ENCODE measurements around the gene TES. TPM values are rescaled to one million over a fixed set of nuclear protein-coding genes. Genes with fewer than 3 reads are reported as not detected.

TES gene
- total RNA-seq, 4 donors from 2014 or later, result 77.4 to 119 (median 115) TPM

DNA sequence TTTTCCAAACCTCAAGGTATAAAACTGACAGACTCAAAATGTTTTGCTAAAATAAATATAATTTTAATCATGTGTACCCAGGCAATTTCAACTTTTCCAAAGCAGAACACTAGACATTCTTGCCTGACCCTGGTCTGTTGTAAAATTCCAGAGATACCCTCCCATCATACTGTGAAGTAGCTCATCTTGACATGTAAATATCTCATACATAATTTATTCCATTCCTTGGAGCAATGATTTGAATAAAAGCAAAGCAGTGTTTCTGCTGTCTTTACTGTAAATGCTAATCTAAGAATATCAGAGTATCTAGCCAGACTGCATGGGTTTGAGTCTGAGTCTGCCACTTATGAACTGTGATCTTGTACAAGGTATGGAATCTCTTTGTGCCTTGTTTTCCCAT, 68.9 kb downstream of the TES start:
- H3K4me1 ChIP-seq, result no peaks in the 10 kb centered on the region
- no peak for DNase-seq
- intact Hi-C loops (cut with DNase I; ENCODE audit: low total_unique reads), result no loop called here
- no peaks in the 10 kb centered on the region for H3K36me3 ChIP-seq
- no peak overlapping the region for H3K27ac ChIP-seq
- no peaks in the 10 kb centered on the region for H3K9me3 ChIP-seq
- TF ChIP-seq, protein P1, sequence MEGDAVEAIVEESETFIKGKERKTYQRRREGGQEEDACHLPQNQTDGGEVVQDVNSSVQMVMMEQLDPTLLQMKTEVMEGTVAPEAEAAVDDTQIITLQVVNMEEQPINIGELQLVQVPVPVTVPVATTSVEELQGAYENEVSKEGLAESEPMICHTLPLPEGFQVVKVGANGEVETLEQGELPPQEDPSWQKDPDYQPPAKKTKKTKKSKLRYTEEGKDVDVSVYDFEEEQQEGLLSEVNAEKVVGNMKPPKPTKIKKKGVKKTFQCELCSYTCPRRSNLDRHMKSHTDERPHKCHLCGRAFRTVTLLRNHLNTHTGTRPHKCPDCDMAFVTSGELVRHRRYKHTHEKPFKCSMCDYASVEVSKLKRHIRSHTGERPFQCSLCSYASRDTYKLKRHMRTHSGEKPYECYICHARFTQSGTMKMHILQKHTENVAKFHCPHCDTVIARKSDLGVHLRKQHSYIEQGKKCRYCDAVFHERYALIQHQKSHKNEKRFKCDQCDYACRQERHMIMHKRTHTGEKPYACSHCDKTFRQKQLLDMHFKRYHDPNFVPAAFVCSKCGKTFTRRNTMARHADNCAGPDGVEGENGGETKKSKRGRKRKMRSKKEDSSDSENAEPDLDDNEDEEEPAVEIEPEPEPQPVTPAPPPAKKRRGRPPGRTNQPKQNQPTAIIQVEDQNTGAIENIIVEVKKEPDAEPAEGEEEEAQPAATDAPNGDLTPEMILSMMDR (IDR thresholded peaks at IDR 0.05), result no peak
- no peak for TF ChIP-seq POLR2AphosphoS5 (IDR thresholded peaks at IDR 0.05)
- TF ChIP-seq EP300 (IDR thresholded peaks at IDR 0.05; ENCODE audit: low read depth), result no peak
- no peak for TF ChIP-seq POLR2A (IDR thresholded peaks at IDR 0.05)
- in situ Hi-C loops (cut with MboI; ENCODE audit: low pct_ligation_motif_present in 1 of 4, low pct_unique_long_range_greater_than_20kb in 1 of 4, low sequenced_read_pairs in 3 of 4), result no loop called here
- H3K27me3 ChIP-seq, result no peaks in the 10 kb centered on the region
- no peak overlapping the region for H3K4me3 ChIP-seq

GRCh38 chr7:116280803-116281202, 70.5 kb downstream of the TES start:
- WGBS, 2 donors (ENCODE audit: low coverage in 1 of 2), result 72 to 81% methylated on average over 2 of the region's 2 CpGs
- in situ Hi-C loops (cut with MboI; ENCODE audit: low pct_ligation_motif_present in 1 of 4, low pct_unique_long_range_greater_than_20kb in 1 of 4, low sequenced_read_pairs in 3 of 4), result no loop called here

GRCh38 chr7:116283595-116284204, 73.4 kb downstream of the TES start:
- Histone ChIP-seq H3K4me1 (peaks cover 0 to 4% (median 0%) of the 10 kb centered on the region in 4 donors), H3K27ac (no peak overlapping the region), H3K4me3 (no peak overlapping the region), H3K36me3 (no peaks in the 10 kb centered on the region), H3K27me3 (no peaks in the 10 kb centered on the region), H3K9me3 (no peaks in the 10 kb centered on the region)
- DNase-seq, result no peak
- TF ChIP-seq EP300 (IDR thresholded peaks at IDR 0.05; ENCODE audit: low read depth) (no peak), POLR2AphosphoS5 (IDR thresholded peaks at IDR 0.05) (no peak), POLR2A (IDR thresholded peaks at IDR 0.05) (no peak)
- TF ChIP-seq, protein P1 (IDR thresholded peaks at IDR 0.05), result no peak
- intact Hi-C loops (cut with DNase I; ENCODE audit: low total_unique reads), result no loop called here
- in situ Hi-C loops (cut with MboI; ENCODE audit: low pct_ligation_motif_present in 1 of 4, low pct_unique_long_range_greater_than_20kb in 1 of 4, low sequenced_read_pairs in 3 of 4), result no loop called here
- WGBS, 2 donors (ENCODE audit: low coverage in 1 of 2), result 75 to 86% methylated on average over 3 of the region's 3 CpGs

More at GRCh38 chr7:116280803-116281202, 70.5 kb downstream of the TES start:
- no peak overlapping the region for H3K4me3 ChIP-seq
- DNase-seq, result no peak
- no peaks in the 10 kb centered on the region for H3K27me3 ChIP-seq
- no peaks in the 10 kb centered on the region for H3K4me1 ChIP-seq
- H3K9me3 ChIP-seq, result no peaks in the 10 kb centered on the region
- no peaks in the 10 kb centered on the region for H3K36me3 ChIP-seq
- no peak overlapping the region for H3K27ac ChIP-seq
- TF ChIP-seq EP300 (IDR thresholded peaks at IDR 0.05; ENCODE audit: low read depth), result no peak
- intact Hi-C loops (cut with DNase I; ENCODE audit: low total_unique reads), result no loop called here

GRCh38 chr7:116284390-116284789, 74.1 kb downstream of the TES start:
- Histone ChIP-seq H3K4me1 (peaks cover 0 to 4% (median 0%) of the 10 kb centered on the region in 4 donors), H3K4me3 (no peak overlapping the region), H3K9me3 (no peaks in the 10 kb centered on the region), H3K27ac (no peak overlapping the region), H3K27me3 (no peaks in the 10 kb centered on the region), H3K36me3 (no peaks in the 10 kb centered on the region)
- in situ Hi-C loops (cut with MboI; ENCODE audit: low pct_ligation_motif_present in 1 of 4, low pct_unique_long_range_greater_than_20kb in 1 of 4, low sequenced_read_pairs in 3 of 4), result no loop called here
- intact Hi-C loops (cut with DNase I; ENCODE audit: low total_unique reads), result no loop called here
- no peak for DNase-seq
- 82 to 89% methylated on average over 3 of the region's 3 CpGs for WGBS, 2 donors (ENCODE audit: low coverage in 1 of 2)
- no peak for TF ChIP-seq POLR2A (IDR thresholded peaks at IDR 0.05)
- no peak for TF ChIP-seq POLR2AphosphoS5 (IDR thresholded peaks at IDR 0.05)
- TF ChIP-seq, protein P1 (IDR thresholded peaks at IDR 0.05), result no peak
- no peak for TF ChIP-seq EP300 (IDR thresholded peaks at IDR 0.05; ENCODE audit: low read depth)

- H3K4me1 ChIP-seq, result peaks cover 0 to 4% (median 0%) of the 10 kb centered on the region in 4 donors
- no peaks in the 10 kb centered on the region for H3K36me3 ChIP-seq
- WGBS, 2 donors (ENCODE audit: low coverage in 1 of 2), result 83 to 92% methylated on average over 1 of the region's 1 CpG
- H3K9me3 ChIP-seq, result no peaks in the 10 kb centered on the region
- H3K4me3 ChIP-seq, result no peak overlapping the region
- no peaks in the 10 kb centered on the region for H3K27me3 ChIP-seq
- H3K27ac ChIP-seq, result no peak overlapping the region
- in situ Hi-C loops (cut with MboI; ENCODE audit: low pct_ligation_motif_present in 1 of 4, low pct_unique_long_range_greater_than_20kb in 1 of 4, low sequenced_read_pairs in 3 of 4), result no loop called here
- TF ChIP-seq EP300 (IDR thresholded peaks at IDR 0.05; ENCODE audit: low read depth) (no peak), POLR2AphosphoS5 (IDR thresholded peaks at IDR 0.05) (no peak), POLR2A (IDR thresholded peaks at IDR 0.05) (no peak)
- TF ChIP-seq, protein P1 (IDR thresholded peaks at IDR 0.05), result no peak
- intact Hi-C loops (cut with DNase I; ENCODE audit: low total_unique reads), result no loop called here
- no peak for DNase-seq
Observed at GRCh38 chr7:116285252-116285651, 74.9 kb downstream of the TES start.

Data from transverse colon (tissue), 4 donors.